H1 (cell line): Measurements from ENCODE around the gene MTARC1. TPM values are rescaled to one million over a fixed set of nuclear protein-coding genes. Genes with fewer than 3 reads are reported as not detected.

Experiments used
- CTCF ChIA-PET: fragments of 300-600 bp; sonication (Branson Sonifier 250); formaldehyde crosslinking; loops from one replicate; lab custom pipeline; 2021; ENCODE audit not compliant: partially characterized antibody; lab: Charles Lee
- POLR2A ChIA-PET: fragments of 300-600 bp; sonication (Branson Sonifier 250); formaldehyde crosslinking; loops from one replicate; lab custom pipeline; 2021; ENCODE audit warnings: inconsistent platforms; ENCODE audit not compliant: partially characterized antibody; lab: Charles Lee
- DNase-seq, 2 experiments: peaks; one replicate each; pipeline versions ENCODE4 v3.0.0 to v3.0.0-alpha.2; 2010 to 2022; ENCODE audit warnings: low spot score in 2 of 2, low read depth in 1 of 2, mixed read lengths in 1 of 2
- FAIRE-seq: peaks from 2 replicates; lab custom pipeline; 2011; peaks lifted over from hg19 to GRCh38; lab: Jason Lieb, UNC
- H2AFZ ChIP-seq: 2 replicates; pipeline ENCODE4 v1.8.1; 2012; ENCODE audit warnings: low read length, inconsistent platforms
- H2AK5ac ChIP-seq: 2 replicates; pipeline ENCODE4 v1.6.1; 2013; ENCODE audit warnings: low read depth, low read length
- H2BK120ac ChIP-seq: replicated peaks from 2 replicates; pipeline ENCODE3; 2013; ENCODE audit warnings: low read depth, low read length, inconsistent platforms
- H2BK12ac ChIP-seq: 2 replicates; pipeline ENCODE4 v1.6.1; 2013; ENCODE audit warnings: low read depth, low read length
- H2BK15ac ChIP-seq: 2 replicates; pipeline ENCODE4 v1.6.1; 2013; ENCODE audit warnings: low read length
- H2BK20ac ChIP-seq: 2 replicates; pipeline ENCODE4 v1.6.1; 2013; ENCODE audit warnings: low read length
- H2BK5ac ChIP-seq: 2 replicates; pipeline ENCODE4 v1.6.1; 2013; ENCODE audit warnings: low read depth, low read length
- H3K14ac ChIP-seq: 2 replicates; pipeline ENCODE4 v1.6.1; 2013; ENCODE audit warnings: inconsistent platforms; ENCODE audit not compliant: insufficient read length
- H3K18ac ChIP-seq: 2 replicates; pipeline ENCODE4 v1.6.1; 2013; ENCODE audit warnings: low read length; ENCODE audit errors: extremely low read depth
- H3K23ac ChIP-seq: 2 replicates; pipeline ENCODE4 v1.6.1; 2013; ENCODE audit warnings: inconsistent platforms; ENCODE audit not compliant: insufficient read length
- H3K23me2 ChIP-seq: 2 replicates; pipeline ENCODE4 v1.6.1; 2013; ENCODE audit warnings: low read depth, low read length
- H3K27ac ChIP-seq: 2 replicates; pipeline ENCODE4 v1.6.1; 2011; ENCODE audit warnings: low read depth, low read length, inconsistent platforms
- H3K27me3 ChIP-seq, 4 experiments: replicated peaks in 1 of 4; 1 replicate in 1 of 4; 2 replicates in 3 of 4; pipeline versions ENCODE4 v1.6.1 to v1.8.1; 2011 to 2013; ENCODE audit warnings: low read length in 3 of 4, mild to moderate bottlenecking in 3 of 4, inconsistent platforms in 2 of 4, mixed read lengths in 2 of 4, moderate library complexity in 1 of 4; ENCODE audit not compliant: control insufficient read depth in 3 of 4, insufficient read depth in 3 of 4; ENCODE audit errors: extremely low read depth in 1 of 4
- H3K36me3 ChIP-seq, 4 experiments: 2 replicates each; pipeline versions ENCODE4 v1.6.1 to v1.8.1; 2011 to 2013; ENCODE audit warnings: mild to moderate bottlenecking in 4 of 4, low read length in 3 of 4, moderate library complexity in 2 of 4, control low read depth in 1 of 4, inconsistent platforms in 1 of 4; ENCODE audit not compliant: insufficient read depth in 4 of 4, control insufficient read depth in 2 of 4
- H3K4ac ChIP-seq: replicated peaks from 2 replicates; pipeline ENCODE3; 2013; ENCODE audit warnings: low read length, low read depth, mixed read lengths, inconsistent platforms; ENCODE audit not compliant: insufficient read length
- H3K4me1 ChIP-seq, 4 experiments: replicated peaks in 1 of 4; 1 replicate in 1 of 4; 2 replicates in 3 of 4; pipeline versions ENCODE4 v1.6.1 to v1.8.1; 2011 to 2013; ENCODE audit warnings: low read length in 3 of 4, inconsistent platforms in 2 of 4, mixed read lengths in 1 of 4; ENCODE audit not compliant: insufficient read depth in 4 of 4, control insufficient read depth in 3 of 4
- H3K4me2 ChIP-seq, 2 experiments: 2 replicates each; pipeline versions ENCODE4 v1.6.1 to v1.8.1; 2011 to 2013; ENCODE audit warnings: low read depth in 2 of 2, low read length in 2 of 2, control low read depth in 1 of 2, inconsistent platforms in 1 of 2, mild to moderate bottlenecking in 1 of 2; ENCODE audit not compliant: insufficient read depth in 1 of 2
- H3K4me3 ChIP-seq, 4 experiments: fragments of 200-600, 300-600 bp in 1 of 4; sonication (generic), shearing (Covaris generic), sonication (Bioruptor Twin) in 1 of 4; 2 replicates each; pipeline versions ENCODE4 v1.5.1 to v1.8.1; 2011 to 2016; ENCODE audit warnings: low read length in 4 of 4, low read depth in 3 of 4, control low read depth in 2 of 4, inconsistent platforms in 2 of 4, mild to moderate bottlenecking in 2 of 4, mixed read lengths in 1 of 4, moderate library complexity in 1 of 4; ENCODE audit not compliant: insufficient read depth in 2 of 4; ENCODE audit errors: extremely low read depth in 1 of 4
- H3K56ac ChIP-seq: replicated peaks from 2 replicates; pipeline ENCODE3; 2013; ENCODE audit warnings: low read depth, mild to moderate bottlenecking, mixed read lengths, low read length, inconsistent platforms; ENCODE audit not compliant: insufficient read length
- H3K79me1 ChIP-seq: 2 replicates; pipeline ENCODE4 v1.6.1; 2013; ENCODE audit warnings: low read depth, low read length, control low read depth
- H3K79me2 ChIP-seq, 2 experiments: 2 replicates each; pipeline versions ENCODE4 v1.6.1 to v1.8.1; 2012 to 2013; ENCODE audit warnings: low read length in 2 of 2, mild to moderate bottlenecking in 2 of 2, inconsistent platforms in 1 of 2; ENCODE audit not compliant: insufficient read depth in 2 of 2, control insufficient read depth in 1 of 2
- H3K9ac ChIP-seq, 4 experiments: replicated peaks in 1 of 4; 1 replicate in 1 of 4; 2 replicates in 3 of 4; pipeline versions ENCODE4 v1.6.1 to v1.8.1; 2011 to 2013; ENCODE audit warnings: low read depth in 3 of 4, low read length in 3 of 4, control low read depth in 2 of 4, mild to moderate bottlenecking in 2 of 4, moderate library complexity in 2 of 4, inconsistent platforms in 1 of 4; ENCODE audit errors: extremely low read depth in 1 of 4
- H3K9me3 ChIP-seq, 2 experiments: 2 replicates each; pipeline versions ENCODE4 v1.6.1 to v1.8.1; 2012 to 2013; ENCODE audit warnings: mild to moderate bottlenecking in 2 of 2, moderate library complexity in 2 of 2, control low read depth in 1 of 2, inconsistent platforms in 1 of 2, low read depth in 1 of 2, low read length in 1 of 2, mixed read lengths in 1 of 2; ENCODE audit not compliant: insufficient read depth in 2 of 2
- H4K20me1 ChIP-seq, 2 experiments: replicated peaks in 1 of 2; 2 replicates each; pipeline versions ENCODE3 to v1.8.1; 2011 to 2013; ENCODE audit warnings: inconsistent platforms in 2 of 2, low read length in 2 of 2, mild to moderate bottlenecking in 1 of 2; ENCODE audit not compliant: insufficient read depth in 2 of 2, control insufficient read depth in 1 of 2
- H4K5ac ChIP-seq: 2 replicates; pipeline ENCODE4 v1.6.1; 2013; ENCODE audit warnings: low read length, low read depth, mixed read lengths, inconsistent platforms; ENCODE audit not compliant: insufficient read length
- H4K8ac ChIP-seq: 2 replicates; pipeline ENCODE4 v1.8.0; 2013; ENCODE audit warnings: mild to moderate bottlenecking, moderate library complexity, low read length, inconsistent platforms; ENCODE audit not compliant: insufficient read depth; ENCODE audit errors: extremely low read depth
- H4K91ac ChIP-seq: replicated peaks from 2 replicates; pipeline ENCODE3; 2013; ENCODE audit warnings: low read length, mixed read lengths, inconsistent platforms; ENCODE audit not compliant: insufficient read length
- CHD1 ChIP-seq: IDR thresholded peaks from 2 replicates; pipeline ENCODE4 v1.6.1; 2012; ENCODE audit warnings: low read depth, low read length, improper control_type of control experiment
- HDAC2 ChIP-seq, 2 experiments: fragments of 300-600 bp in 1 of 2; sonication (generic) in 1 of 2; IDR thresholded peaks; 2 replicates each; pipeline ENCODE4 v1.6.1; 2011 to 2012; ENCODE audit warnings: low read depth in 2 of 2, low read length in 2 of 2, mild to moderate bottlenecking in 2 of 2, moderate library complexity in 2 of 2, borderline replicate concordance in 1 of 2, inconsistent platforms in 1 of 2
- NANOG ChIP-seq: IDR thresholded peaks from 2 replicates; pipeline ENCODE4 v1.6.1; 2011; ENCODE audit warnings: low read length, low read depth, mild to moderate bottlenecking, inconsistent platforms; ENCODE audit not compliant: insufficient read depth, poor library complexity, severe bottlenecking
- SIN3A ChIP-seq, 2 experiments: IDR thresholded peaks in 1 of 2; conservative IDR thresholded peaks in 1 of 2; 2 replicates each; pipeline ENCODE4 v1.6.1; 2011 to 2012; ENCODE audit warnings: low read length in 2 of 2, improper control_type of control experiment in 1 of 2, low read depth in 1 of 2, mild to moderate bottlenecking in 1 of 2
- WGBS, 2 experiments: shearing (Covaris generic) in 1 of 2; methylation state at CpG; one replicate each; pipeline versions ENCODE4 v1.1.6 to v1.1.7; 2013 to 2015; ENCODE audit warnings: low lambda C conversion rate in 2 of 2, mixed read lengths in 2 of 2, inconsistent platforms in 1 of 2, low coverage in 1 of 2, missing lambda C conversion rate in 1 of 2; ENCODE audit not compliant: insufficient replicate concordance in 2 of 2, insufficient coverage in 1 of 2, insufficient read length in 1 of 2; ENCODE audit errors: extremely low coverage in 1 of 2, missing lambda C conversion rate in 1 of 2; 5-methylcytosine and 5-hydroxymethylcytosine counted together
- polyA plus RNA-seq, 7 experiments: library from polyadenylated mRNA; depleted of rRNA in 3 of 7; stranded (reverse) in 5 of 7; unstranded in 2 of 7; fragments of >200 nt in 5 of 7; fragments of 200-250 nt in 2 of 7; gene quantifications; 1 replicate in 5 of 7; 2 replicates in 1 of 7; 4 replicates in 1 of 7; pipeline versions ENCODE4 v1.2.1 to v1.2.3, GENCODE V29; 2011 to 2013; ENCODE audit warnings: missing spikeins in 2 of 7, mixed read lengths in 2 of 7
- total RNA-seq: library from RNA; stranded (reverse); fragmentation: NEBNext Ultra II Directional; extraction: Animal tissue kit (Norgen Biotek cat#: 25700); gene quantifications from 2 replicates; pipeline ENCODE4 v1.2.1, GENCODE V29; 2021
- TF ChIP-seq, protein P1 (sequence below): IDR thresholded peaks from 2 replicates; pipeline ENCODE4 v1.6.1; 2012; ENCODE audit warnings: low read length, inconsistent platforms

The MTARC1 gene
- total and polyA plus RNA-seq, 2 of the 8 experiments (the other 6 are each of a cell fraction or from before 2014, with no cell fraction given), result 17.2 to 46.2 TPM

DNA sequence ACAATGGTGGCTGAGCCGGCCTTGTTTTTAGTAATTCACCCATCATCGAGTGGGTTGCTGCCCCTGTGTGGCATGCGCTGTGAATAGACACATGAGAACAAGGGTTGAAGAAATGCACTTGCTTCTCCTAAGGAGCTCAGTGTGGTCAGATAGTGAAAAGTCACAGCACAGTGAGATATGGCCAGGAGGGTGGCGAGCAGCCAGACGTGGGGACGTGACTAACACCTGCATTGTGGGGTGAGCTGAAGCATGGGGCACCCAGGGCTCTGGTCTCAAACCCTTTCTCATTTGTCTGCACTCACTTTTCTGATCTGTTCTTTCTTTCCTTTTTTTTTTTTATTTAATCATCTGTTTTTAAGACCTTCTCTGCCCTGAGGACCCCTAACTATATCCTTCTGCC lies 13.5 kb downstream of the MTARC1 start:
- H2AFZ ChIP-seq, result no peak overlapping the region
- H2BK120ac ChIP-seq, result no peak overlapping the region
- H3K18ac ChIP-seq, result no peak overlapping the region
- H3K27ac ChIP-seq, result no peak overlapping the region
- no peak overlapping the region for H3K56ac ChIP-seq
- H3K79me1 ChIP-seq, result peaks cover 2% of the 10 kb centered on the region; the same call in 1 of the 2 replicates
- no peaks in the 10 kb centered on the region for H3K27me3 ChIP-seq
- H3K79me2 ChIP-seq, result no peaks in the 10 kb centered on the region
- no peaks in the 10 kb centered on the region for H3K9me3 ChIP-seq
- no peak overlapping the region for H2BK5ac ChIP-seq
- no peak overlapping the region for H3K4me3 ChIP-seq
- no peak overlapping the region for H3K9ac ChIP-seq
- H4K8ac ChIP-seq, result no peak overlapping the region
- POLR2A ChIA-PET, result interaction anchor here (0.6 to 1.2 kb wide), 3 partner anchors 13 to 524 kb away, joined by 3 to 5 read pairs (median 4); partner anchors contain the start of gene MTARC1
- CTCF ChIA-PET, result interaction anchor here (1.1 to 9.2 kb wide), 7 partner anchors 9 to 582 kb away, joined by 3 to 96 read pairs (median 6); partner anchors contain the start of gene MTARC1
- no peak overlapping the region for H2BK15ac ChIP-seq
- WGBS, 2 experiments, result 92% methylated on average over 6 of the region's 6 CpGs; no CpG with 5 or more reads in 1 of the 2 experiments
- H4K91ac ChIP-seq, result no peak overlapping the region
- no peak overlapping the region for H2AK5ac ChIP-seq
- H3K14ac ChIP-seq, result no peak overlapping the region
- H4K20me1 ChIP-seq, result peaks cover 0 to 4% of the 10 kb centered on the region in 2 experiments
- H3K23me2 ChIP-seq, result no peaks in the 10 kb centered on the region
- H4K5ac ChIP-seq, result no peak overlapping the region
- H3K23ac ChIP-seq, result no peak overlapping the region
- peaks cover 0 to 29% (median 18%) of the 10 kb centered on the region in 4 experiments; a peak in 5 of 8 replicates for H3K36me3 ChIP-seq
- no peak overlapping the region for H3K4me2 ChIP-seq
- no peak overlapping the region for H3K4ac ChIP-seq
- no peak for FAIRE-seq
- no peaks in the 10 kb centered on the region for H3K4me1 ChIP-seq
- H2BK20ac ChIP-seq, result no peak overlapping the region
- DNase-seq, result no peak
- no peak overlapping the region for H2BK12ac ChIP-seq
- TF ChIP-seq NANOG (no peak), CHD1 (no peak), HDAC2 (IDR thresholded peaks at IDR 0.05; ENCODE audit: borderline replicate concordance in 1 of 2, low read depth in 2 of 2, low read length in 2 of 2) (no peak), SIN3A (conservative IDR thresholded peaks at IDR 0.05 in 1 of 2, IDR thresholded peaks at IDR 0.05 in 1 of 2; ENCODE audit: low read depth in 1 of 2, low read length in 2 of 2) (no peak)
- TF ChIP-seq, protein P1, sequence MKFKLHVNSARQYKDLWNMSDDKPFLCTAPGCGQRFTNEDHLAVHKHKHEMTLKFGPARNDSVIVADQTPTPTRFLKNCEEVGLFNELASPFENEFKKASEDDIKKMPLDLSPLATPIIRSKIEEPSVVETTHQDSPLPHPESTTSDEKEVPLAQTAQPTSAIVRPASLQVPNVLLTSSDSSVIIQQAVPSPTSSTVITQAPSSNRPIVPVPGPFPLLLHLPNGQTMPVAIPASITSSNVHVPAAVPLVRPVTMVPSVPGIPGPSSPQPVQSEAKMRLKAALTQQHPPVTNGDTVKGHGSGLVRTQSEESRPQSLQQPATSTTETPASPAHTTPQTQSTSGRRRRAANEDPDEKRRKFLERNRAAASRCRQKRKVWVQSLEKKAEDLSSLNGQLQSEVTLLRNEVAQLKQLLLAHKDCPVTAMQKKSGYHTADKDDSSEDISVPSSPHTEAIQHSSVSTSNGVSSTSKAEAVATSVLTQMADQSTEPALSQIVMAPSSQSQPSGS, result no peak
- TF ChIP-seq, all 59 proteins: peak for 0
